Transverse colon (tissue), 4 donors: ENCODE results near the gene JPH3.

ENCODE experiments used
- CTCF ChIP-seq, 5 experiments: fragments of 200-600 bp in 3 of 5; fragments of 450-650 bp in 2 of 5; sonication (generic) in 3 of 5; IDR thresholded peaks; 1 replicate in 2 of 5; 2 replicates in 3 of 5; pipeline ENCODE4 v1.5.1; 2016 to 2017; ENCODE audit warnings: antibody characterized with exemption in 5 of 5, inconsistent platforms in 3 of 5, mild to moderate bottlenecking in 2 of 5, moderate library complexity in 1 of 5
- EP300 ChIP-seq: sonication (generic); formaldehyde crosslinking; IDR thresholded peaks from one replicate; pipeline ENCODE4 v1.6.1; 2017; ENCODE audit warnings: antibody characterized with exemption, low read depth
- POLR2A ChIP-seq: fragments of 450-650 bp; IDR thresholded peaks from one replicate; pipeline ENCODE4 v1.6.1; 2016; ENCODE audit warnings: antibody characterized with exemption, mild to moderate bottlenecking, moderate library complexity
- POLR2AphosphoS5 ChIP-seq, 3 donors: sonication (generic); formaldehyde crosslinking; IDR thresholded peaks; one replicate each; pipeline ENCODE4 v1.6.1; 2016; ENCODE audit warnings: antibody characterized with exemption in 3 of 3

- TF ChIP-seq CTCF (IDR thresholded peaks at IDR 0.05) (no peak), POLR2AphosphoS5 (IDR thresholded peaks at IDR 0.05) (no peak), POLR2A (no peak), EP300 (no peak)
Measured at GRCh38 chr16:87620201-87620495, 17.8 kb downstream of the JPH3 start.
